ENCODE results near the gene RPP38. TPM values are rescaled to one million over a fixed set of nuclear protein-coding genes. Genes with fewer than 3 reads are reported as not detected.
A peak's percentile ranks its signal among the peaks of the same experiment; 100 is the strongest.

The RPP38 gene
- total and polyA plus RNA-seq, 2 of the 13 experiments (the other 11 are each of a cell fraction or from before 2014, with no cell fraction given), result 11.7 to 16.4 TPM

DNA sequence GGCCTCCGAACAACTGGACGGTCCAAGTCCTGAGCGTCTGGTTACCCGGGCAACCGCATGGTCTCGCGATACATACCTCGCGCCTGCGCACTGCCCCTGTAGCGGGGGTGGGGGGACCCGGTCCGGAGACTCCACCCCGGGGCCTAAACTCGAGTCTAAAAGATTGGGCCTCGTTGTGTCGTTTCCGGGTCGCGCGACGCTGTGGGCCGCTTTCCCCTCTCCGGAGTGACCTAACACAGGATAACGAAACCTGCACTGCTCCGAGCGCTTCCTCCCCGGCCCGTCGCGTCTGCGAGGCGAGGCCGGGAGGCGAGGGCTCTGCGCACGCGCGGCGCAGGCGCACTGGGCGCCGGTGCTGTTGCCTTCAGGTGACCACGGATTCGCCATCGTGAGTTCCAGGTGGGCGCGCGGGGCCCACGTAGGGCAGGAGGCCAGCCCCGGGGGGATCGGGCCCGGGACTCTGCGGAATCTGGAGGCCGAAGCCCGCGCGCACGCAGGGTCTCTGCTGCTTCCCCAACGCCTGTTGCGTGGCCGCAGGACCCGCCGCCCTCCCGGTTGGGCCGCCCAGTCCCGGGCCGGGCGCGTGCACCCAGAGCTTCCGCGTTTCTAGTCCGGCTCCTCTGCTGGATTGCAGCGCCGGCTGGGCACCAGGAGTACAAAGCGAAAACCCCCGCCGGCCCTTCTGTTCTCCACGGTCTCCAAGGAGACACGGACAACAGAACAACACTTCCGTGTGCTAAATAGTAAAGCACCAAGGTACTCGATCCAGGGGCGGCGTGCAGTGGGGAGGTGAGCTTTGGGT, at the start of gene RPP38 (continued):
- no peak for TF ChIP-seq ZNF234 (CRISPR knock-in tag; conservative IDR thresholded peaks at IDR 0.05)
- TF ChIP-seq, protein P1, sequence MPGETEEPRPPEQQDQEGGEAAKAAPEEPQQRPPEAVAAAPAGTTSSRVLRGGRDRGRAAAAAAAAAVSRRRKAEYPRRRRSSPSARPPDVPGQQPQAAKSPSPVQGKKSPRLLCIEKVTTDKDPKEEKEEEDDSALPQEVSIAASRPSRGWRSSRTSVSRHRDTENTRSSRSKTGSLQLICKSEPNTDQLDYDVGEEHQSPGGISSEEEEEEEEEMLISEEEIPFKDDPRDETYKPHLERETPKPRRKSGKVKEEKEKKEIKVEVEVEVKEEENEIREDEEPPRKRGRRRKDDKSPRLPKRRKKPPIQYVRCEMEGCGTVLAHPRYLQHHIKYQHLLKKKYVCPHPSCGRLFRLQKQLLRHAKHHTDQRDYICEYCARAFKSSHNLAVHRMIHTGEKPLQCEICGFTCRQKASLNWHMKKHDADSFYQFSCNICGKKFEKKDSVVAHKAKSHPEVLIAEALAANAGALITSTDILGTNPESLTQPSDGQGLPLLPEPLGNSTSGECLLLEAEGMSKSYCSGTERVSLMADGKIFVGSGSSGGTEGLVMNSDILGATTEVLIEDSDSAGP (CRISPR knock-in tag; IDR thresholded peaks at IDR 0.05; ENCODE audit: borderline replicate concordance), result peak; percentile 94
- TF ChIP-seq ZNF761 (CRISPR knock-in tag; conservative IDR thresholded peaks at IDR 0.05), result peak; percentile 27; the same call in 1 of the 2 replicates
- no peak for TF ChIP-seq ZNF251 (CRISPR knock-in tag; IDR thresholded peaks at IDR 0.05)
- TF ChIP-seq GPN1 (CRISPR knock-in tag; IDR thresholded peaks at IDR 0.05; ENCODE audit: borderline replicate concordance), result no peak
- no peak for TF ChIP-seq ZNF720 (CRISPR knock-in tag; IDR thresholded peaks at IDR 0.05)
- TF ChIP-seq ZFYVE20 (CRISPR knock-in tag; IDR thresholded peaks at IDR 0.05; ENCODE audit: borderline replicate concordance, low read depth), result peak; percentile 74; the same call in 1 of the 2 replicates
- peak; percentile 42; the same call in 1 of the 2 replicates for TF ChIP-seq ZNF556 (CRISPR knock-in tag; IDR thresholded peaks at IDR 0.05; ENCODE audit: borderline replicate concordance)
- no peak for TF ChIP-seq ZNF644 (CRISPR knock-in tag; IDR thresholded peaks at IDR 0.05; ENCODE audit: low read depth)
- TF ChIP-seq NR2F6 (IDR thresholded peaks at IDR 0.05), result no peak
- TF ChIP-seq NR2F6 (CRISPR knock-in tag; IDR thresholded peaks at IDR 0.05), result 0 out of 2 replicates have a peak, but pooled peaks have one; percentile 11
- TF ChIP-seq KLF13 (CRISPR knock-in tag; IDR thresholded peaks at IDR 0.05), result 0 out of 2 replicates have a peak, but pooled peaks have one; percentile 73
- TF ChIP-seq, protein P2, sequence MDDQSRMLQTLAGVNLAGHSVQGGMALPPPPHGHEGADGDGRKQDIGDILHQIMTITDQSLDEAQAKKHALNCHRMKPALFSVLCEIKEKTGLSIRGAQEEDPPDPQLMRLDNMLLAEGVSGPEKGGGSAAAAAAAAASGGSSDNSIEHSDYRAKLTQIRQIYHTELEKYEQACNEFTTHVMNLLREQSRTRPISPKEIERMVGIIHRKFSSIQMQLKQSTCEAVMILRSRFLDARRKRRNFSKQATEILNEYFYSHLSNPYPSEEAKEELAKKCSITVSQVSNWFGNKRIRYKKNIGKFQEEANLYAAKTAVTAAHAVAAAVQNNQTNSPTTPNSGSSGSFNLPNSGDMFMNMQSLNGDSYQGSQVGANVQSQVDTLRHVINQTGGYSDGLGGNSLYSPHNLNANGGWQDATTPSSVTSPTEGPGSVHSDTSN (CRISPR knock-in tag; IDR thresholded peaks at IDR 0.05; ENCODE audit: borderline replicate concordance), result 0 out of 2 replicates have a peak, but pooled peaks have one; percentile 5
- no peak for TF ChIP-seq NAIF1 (CRISPR knock-in tag; IDR thresholded peaks at IDR 0.05; ENCODE audit: borderline replicate concordance)
- TF ChIP-seq, protein P3, sequence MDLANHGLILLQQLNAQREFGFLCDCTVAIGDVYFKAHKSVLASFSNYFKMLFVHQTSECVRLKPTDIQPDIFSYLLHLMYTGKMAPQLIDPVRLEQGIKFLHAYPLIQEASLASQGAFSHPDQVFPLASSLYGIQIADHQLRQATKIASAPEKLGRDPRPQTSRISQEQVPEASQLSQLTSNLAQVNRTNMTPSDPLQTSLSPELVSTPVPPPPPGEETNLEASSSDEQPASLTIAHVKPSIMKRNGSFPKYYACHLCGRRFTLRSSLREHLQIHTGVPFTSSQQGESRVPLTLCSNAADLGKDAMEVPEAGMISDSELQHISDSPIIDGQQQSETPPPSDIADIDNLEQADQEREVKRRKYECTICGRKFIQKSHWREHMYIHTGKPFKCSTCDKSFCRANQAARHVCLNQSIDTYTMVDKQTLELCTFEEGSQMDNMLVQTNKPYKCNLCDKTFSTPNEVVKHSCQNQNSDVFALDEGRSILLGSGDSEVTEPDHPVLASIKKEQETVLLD (CRISPR knock-in tag; IDR thresholded peaks at IDR 0.05; ENCODE audit: low read depth), result peak; percentile 77
- no peak for TF ChIP-seq JUND (CRISPR knock-in tag; IDR thresholded peaks at IDR 0.05)
- 0 out of 2 replicates have a peak, but pooled peaks have one; percentile 80 for TF ChIP-seq ZNF790 (CRISPR knock-in tag; IDR thresholded peaks at IDR 0.05; ENCODE audit: borderline replicate concordance)
- TF ChIP-seq SRF (IDR thresholded peaks at IDR 0.05; ENCODE audit: low read depth, low read length), result 0 out of 2 replicates have a peak, but pooled peaks have one; percentile 0
- TF ChIP-seq ZNF510 (CRISPR knock-in tag; IDR thresholded peaks at IDR 0.05; ENCODE audit: low read depth), result peak; percentile 71; the same call in 1 of the 2 replicates
- no peak for TF ChIP-seq NFE2 (CRISPR knock-in tag; IDR thresholded peaks at IDR 0.05)
- TF ChIP-seq, protein P4, sequence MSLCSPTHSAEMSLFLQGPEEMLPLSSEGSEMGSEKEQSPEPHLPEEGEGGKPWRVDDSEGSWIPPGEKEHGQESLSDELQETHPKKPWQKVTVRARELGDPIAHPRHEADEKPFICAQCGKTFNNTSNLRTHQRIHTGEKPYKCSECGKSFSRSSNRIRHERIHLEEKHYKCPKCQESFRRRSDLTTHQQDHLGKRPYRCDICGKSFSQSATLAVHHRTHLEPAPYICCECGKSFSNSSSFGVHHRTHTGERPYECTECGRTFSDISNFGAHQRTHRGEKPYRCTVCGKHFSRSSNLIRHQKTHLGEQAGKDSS (CRISPR knock-in tag; IDR thresholded peaks at IDR 0.05; ENCODE audit: borderline replicate concordance, low read depth), result peak; percentile 94
- TF ChIP-seq, protein P5, sequence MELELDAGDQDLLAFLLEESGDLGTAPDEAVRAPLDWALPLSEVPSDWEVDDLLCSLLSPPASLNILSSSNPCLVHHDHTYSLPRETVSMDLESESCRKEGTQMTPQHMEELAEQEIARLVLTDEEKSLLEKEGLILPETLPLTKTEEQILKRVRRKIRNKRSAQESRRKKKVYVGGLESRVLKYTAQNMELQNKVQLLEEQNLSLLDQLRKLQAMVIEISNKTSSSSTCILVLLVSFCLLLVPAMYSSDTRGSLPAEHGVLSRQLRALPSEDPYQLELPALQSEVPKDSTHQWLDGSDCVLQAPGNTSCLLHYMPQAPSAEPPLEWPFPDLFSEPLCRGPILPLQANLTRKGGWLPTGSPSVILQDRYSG (CRISPR knock-in tag; IDR thresholded peaks at IDR 0.05), result no peak
